Karpas-422 (cell line): ENCODE measurements around the gene NRXN3. TPM values are rescaled to one million over a fixed set of nuclear protein-coding genes. Genes with fewer than 3 reads are reported as not detected.

ENCODE experiments used
- DNase-seq: peaks from one replicate; pipeline ENCODE4 v3.0.0-alpha.2; 2015
- H2AFZ ChIP-seq: fragments of 200-600 bp; sonication (generic); 2 replicates; pipeline ENCODE4 v1.6.1; 2014; ENCODE audit warnings: antibody characterized with exemption, low read length, mixed read lengths
- H3K27ac ChIP-seq: fragments of 200-600 bp; sonication (generic); 2 replicates; pipeline ENCODE4 v1.5.1; 2014; ENCODE audit warnings: mild to moderate bottlenecking, low read length, moderate library complexity
- H3K27me3 ChIP-seq: fragments of 200-600 bp; sonication (generic); 2 replicates; pipeline ENCODE4 v1.6.1; 2014; ENCODE audit warnings: low read length, mixed read lengths
- H3K36me3 ChIP-seq: fragments of 200-600 bp; sonication (generic); 2 replicates; pipeline ENCODE4 v1.6.1; 2014; ENCODE audit warnings: low read length, mixed read lengths; ENCODE audit not compliant: insufficient read depth
- H3K4me1 ChIP-seq: fragments of 200-600 bp; sonication (generic); 2 replicates; pipeline ENCODE4 v1.6.1; 2014; ENCODE audit warnings: mild to moderate bottlenecking, low read length, mixed read lengths
- H3K4me2 ChIP-seq: fragments of 200-600 bp; sonication (generic); 2 replicates; pipeline ENCODE4 v1.6.1; 2014; ENCODE audit warnings: low read length, low read depth, mild to moderate bottlenecking; ENCODE audit not compliant: poor library complexity, severe bottlenecking
- H3K4me3 ChIP-seq: fragments of 200-600 bp; sonication (generic); 2 replicates; pipeline ENCODE4 v1.5.1; 2014; ENCODE audit warnings: mild to moderate bottlenecking, antibody characterized with exemption, low read length, mixed read lengths
- H3K79me2 ChIP-seq: fragments of 200-600 bp; sonication (generic); 2 replicates; pipeline ENCODE4 v1.6.1; 2014; ENCODE audit warnings: mild to moderate bottlenecking, low read length, mixed read lengths
- H3K9ac ChIP-seq: fragments of 200-600 bp; sonication (generic); 2 replicates; pipeline ENCODE4 v1.6.0; 2014; ENCODE audit warnings: low read length
- H3K9me2 ChIP-seq: fragments of 200-600 bp; sonication (generic), shearing (Covaris generic); replicated peaks from 2 replicates; pipeline ENCODE4 v1.6.0; 2014; ENCODE audit warnings: mild to moderate bottlenecking, low read length, moderate library complexity; ENCODE audit not compliant: insufficient read depth
- H3K9me3 ChIP-seq: fragments of 300-700, 200-600 bp; sonication (generic); 2 replicates; pipeline ENCODE4 v1.6.1; 2014; ENCODE audit warnings: low read length, mixed read lengths
- H4K20me1 ChIP-seq: fragments of 200-600 bp; sonication (generic); 2 replicates; pipeline ENCODE4 v1.6.1; 2014; ENCODE audit warnings: mild to moderate bottlenecking, antibody characterized with exemption, low read length, low read depth; ENCODE audit not compliant: insufficient read depth
- total RNA-seq: library from RNA; depleted of rRNA; stranded (reverse); fragments of >200 nt; shearing (Covaris generic); gene quantifications from 2 replicates; pipeline ENCODE4 v1.2.3, GENCODE V29; 2014; ENCODE audit warnings: low replicate concordance

NRXN3 gene
- total RNA-seq, 1 experiment from 2014 or later = not detected

DNA sequence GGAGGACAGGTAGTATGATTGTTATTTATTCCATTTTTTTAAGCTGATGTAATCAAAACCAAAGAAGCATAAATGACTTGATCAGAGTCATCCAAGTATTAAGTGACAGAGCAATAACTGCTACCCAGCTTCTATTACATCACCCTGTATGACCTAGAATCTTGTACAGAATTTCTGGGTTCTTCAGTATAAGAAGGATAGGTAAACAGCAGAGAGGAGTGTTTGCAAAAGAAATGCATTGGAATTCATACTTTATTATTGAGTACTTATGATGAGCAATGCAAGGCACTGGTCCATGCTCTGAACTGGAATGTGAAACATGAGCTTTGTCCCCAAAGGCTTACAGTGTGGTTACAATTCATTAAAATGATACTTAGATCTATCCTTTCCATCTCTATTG lies 1124.3 kb downstream of the NRXN3 start:
- no peaks in the 10 kb centered on the region for H3K79me2 ChIP-seq
- no peak overlapping the region for H3K9ac ChIP-seq
- no peaks in the 10 kb centered on the region for H3K9me2 ChIP-seq
- H2AFZ ChIP-seq = no peak overlapping the region
- H3K4me1 ChIP-seq = no peaks in the 10 kb centered on the region
- H3K9me3 ChIP-seq = no peaks in the 10 kb centered on the region
- no peaks in the 10 kb centered on the region for H3K36me3 ChIP-seq
- H3K27ac ChIP-seq = no peak overlapping the region
- no peaks in the 10 kb centered on the region for H4K20me1 ChIP-seq
- H3K27me3 ChIP-seq = no peaks in the 10 kb centered on the region
- no peak overlapping the region for H3K4me2 ChIP-seq
- DNase-seq = no peak
- no peak overlapping the region for H3K4me3 ChIP-seq

DNA sequence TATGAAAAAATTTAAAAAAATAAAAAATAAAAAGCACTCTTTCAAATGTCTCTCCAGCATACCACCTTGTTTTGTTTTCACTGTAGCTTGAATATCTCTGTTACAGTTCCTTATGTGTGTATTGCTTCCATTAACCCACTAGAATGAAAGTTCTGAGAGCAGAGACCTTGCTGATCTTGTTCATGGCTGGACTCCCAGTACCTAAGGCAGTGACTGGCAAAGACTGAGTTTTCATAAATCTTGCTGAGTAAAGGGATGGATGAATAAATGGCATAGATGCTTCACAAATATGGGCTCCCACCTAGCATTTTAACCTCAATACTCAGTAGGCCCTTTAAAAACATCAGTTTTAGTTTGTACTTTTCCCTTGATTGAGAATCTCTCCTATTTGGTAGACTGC lies 1125.2 kb downstream of the NRXN3 start:
- Histone ChIP-seq H3K36me3 (no peaks in the 10 kb centered on the region), H3K4me3 (no peak overlapping the region), H3K27ac (no peak overlapping the region), H4K20me1 (no peaks in the 10 kb centered on the region), H3K27me3 (no peaks in the 10 kb centered on the region), H3K9me3 (no peaks in the 10 kb centered on the region), H3K4me2 (no peak overlapping the region), H3K9ac (no peak overlapping the region), H3K4me1 (no peaks in the 10 kb centered on the region), H2AFZ (no peak overlapping the region), H3K9me2 (no peaks in the 10 kb centered on the region), H3K79me2 (no peaks in the 10 kb centered on the region)
- no peak for DNase-seq

DNA sequence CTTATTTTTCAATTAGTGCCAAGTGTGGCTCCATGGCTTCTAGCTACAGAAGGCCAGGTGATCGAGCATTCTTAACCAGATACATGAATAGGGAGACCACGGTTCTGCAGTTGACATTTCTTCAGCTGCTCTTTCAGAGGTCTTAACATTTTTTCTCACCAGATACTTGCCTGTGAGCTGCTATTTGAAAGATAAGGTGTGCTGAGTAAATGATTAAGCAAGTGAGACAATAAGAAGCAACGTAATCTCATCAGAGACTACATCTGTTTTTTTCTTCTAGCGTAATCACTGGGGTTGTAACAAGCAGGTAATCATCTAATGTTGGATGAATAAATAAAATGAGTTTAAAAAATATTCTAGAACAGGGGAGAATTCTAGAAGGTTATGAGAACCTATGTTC lies 1128.2 kb downstream of the NRXN3 start:
- no peak overlapping the region for H3K4me2 ChIP-seq
- no peaks in the 10 kb centered on the region for H3K36me3 ChIP-seq
- no peak overlapping the region for H3K9ac ChIP-seq
- no peaks in the 10 kb centered on the region for H3K9me3 ChIP-seq
- H4K20me1 ChIP-seq = no peaks in the 10 kb centered on the region
- H3K27ac ChIP-seq = no peak overlapping the region
- no peak overlapping the region for H2AFZ ChIP-seq
- no peaks in the 10 kb centered on the region for H3K79me2 ChIP-seq
- H3K27me3 ChIP-seq = no peaks in the 10 kb centered on the region
- no peak overlapping the region for H3K4me3 ChIP-seq
- H3K9me2 ChIP-seq = no peaks in the 10 kb centered on the region
- DNase-seq = no peak
- no peaks in the 10 kb centered on the region for H3K4me1 ChIP-seq

DNA sequence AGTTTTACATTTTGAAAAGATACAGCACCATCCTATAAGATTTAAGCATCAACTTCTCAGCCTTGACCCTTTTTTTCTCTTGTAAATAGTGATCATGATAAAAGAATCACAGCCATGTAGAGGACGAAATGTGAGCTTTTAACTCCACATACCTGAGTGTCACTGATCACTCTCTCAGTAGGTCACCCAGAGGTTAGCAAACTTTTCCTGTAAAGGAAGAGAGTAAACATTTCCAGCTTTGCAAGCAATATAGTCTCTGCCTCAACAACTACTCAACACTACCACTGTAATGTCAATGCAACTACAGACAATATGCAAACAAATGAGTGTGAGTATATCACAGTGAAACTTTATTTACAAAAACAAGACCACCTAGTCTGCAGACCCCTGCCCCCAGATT lies 1129.0 kb downstream of the NRXN3 start:
- H3K4me3 ChIP-seq = no peak overlapping the region
- H3K27me3 ChIP-seq = no peaks in the 10 kb centered on the region
- H3K4me1 ChIP-seq = no peaks in the 10 kb centered on the region
- no peak overlapping the region for H3K9ac ChIP-seq
- no peaks in the 10 kb centered on the region for H3K9me2 ChIP-seq
- no peaks in the 10 kb centered on the region for H3K79me2 ChIP-seq
- H4K20me1 ChIP-seq = no peaks in the 10 kb centered on the region
- no peak for DNase-seq
- no peak overlapping the region for H3K27ac ChIP-seq
- H3K36me3 ChIP-seq = no peaks in the 10 kb centered on the region
- no peak overlapping the region for H2AFZ ChIP-seq
- H3K4me2 ChIP-seq = no peak overlapping the region
- H3K9me3 ChIP-seq = no peaks in the 10 kb centered on the region

DNA sequence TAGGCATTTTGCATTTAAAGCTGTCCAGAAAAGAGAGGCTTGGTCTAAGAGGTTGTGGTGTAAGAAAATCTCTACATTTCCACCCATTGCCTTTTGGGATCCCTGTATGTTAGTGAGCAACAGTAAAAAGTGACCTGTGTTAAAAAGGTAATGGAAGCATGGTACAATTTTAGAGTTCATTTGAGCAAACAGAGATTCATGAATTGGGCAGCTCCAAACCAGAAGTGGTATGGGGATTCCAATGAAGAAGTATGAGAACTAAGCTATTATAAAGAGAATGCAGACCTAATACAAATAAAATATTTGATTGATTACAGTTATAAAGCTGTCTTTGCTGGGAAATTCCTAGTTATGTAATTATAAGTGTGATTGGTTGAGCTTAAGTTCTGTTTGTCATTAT lies 1134.1 kb downstream of the NRXN3 start:
- H3K79me2 ChIP-seq = no peaks in the 10 kb centered on the region
- H3K4me3 ChIP-seq = no peak overlapping the region
- no peak overlapping the region for H3K27ac ChIP-seq
- no peak for DNase-seq
- H3K4me2 ChIP-seq = no peak overlapping the region
- H3K27me3 ChIP-seq = no peaks in the 10 kb centered on the region
- no peak overlapping the region for H3K9ac ChIP-seq
- no peaks in the 10 kb centered on the region for H3K9me3 ChIP-seq
- no peaks in the 10 kb centered on the region for H3K9me2 ChIP-seq
- H2AFZ ChIP-seq = no peak overlapping the region
- no peaks in the 10 kb centered on the region for H4K20me1 ChIP-seq
- H3K4me1 ChIP-seq = no peaks in the 10 kb centered on the region
- H3K36me3 ChIP-seq = no peaks in the 10 kb centered on the region

DNA sequence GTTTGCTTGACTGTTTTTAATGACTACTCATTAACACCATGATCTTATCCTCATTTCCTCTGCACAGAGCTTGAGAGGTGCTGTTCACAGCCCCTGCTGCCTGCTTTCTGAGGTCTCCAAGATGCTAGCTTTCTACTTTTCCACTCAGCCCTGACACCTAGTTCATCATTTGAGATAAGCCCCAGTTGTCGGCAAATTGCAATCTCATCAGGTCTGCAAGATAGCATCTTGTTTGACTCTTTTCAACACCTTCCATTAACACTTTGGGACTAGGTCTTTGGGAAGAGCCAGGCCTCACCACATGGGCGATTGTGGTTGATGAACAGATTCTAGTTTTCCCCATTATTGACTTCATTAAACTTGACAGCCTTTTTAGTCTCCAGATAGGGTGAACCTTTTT lies 1136.4 kb downstream of the NRXN3 start:
- no peaks in the 10 kb centered on the region for H3K27me3 ChIP-seq
- H3K9ac ChIP-seq = no peak overlapping the region
- H3K9me3 ChIP-seq = no peaks in the 10 kb centered on the region
- no peak for DNase-seq
- H3K36me3 ChIP-seq = no peaks in the 10 kb centered on the region
- H3K4me1 ChIP-seq = no peaks in the 10 kb centered on the region
- H4K20me1 ChIP-seq = no peaks in the 10 kb centered on the region
- H3K4me2 ChIP-seq = no peak overlapping the region
- H3K27ac ChIP-seq = no peak overlapping the region
- H3K4me3 ChIP-seq = no peak overlapping the region
- H3K9me2 ChIP-seq = no peaks in the 10 kb centered on the region
- no peak overlapping the region for H2AFZ ChIP-seq
- H3K79me2 ChIP-seq = no peaks in the 10 kb centered on the region

DNA sequence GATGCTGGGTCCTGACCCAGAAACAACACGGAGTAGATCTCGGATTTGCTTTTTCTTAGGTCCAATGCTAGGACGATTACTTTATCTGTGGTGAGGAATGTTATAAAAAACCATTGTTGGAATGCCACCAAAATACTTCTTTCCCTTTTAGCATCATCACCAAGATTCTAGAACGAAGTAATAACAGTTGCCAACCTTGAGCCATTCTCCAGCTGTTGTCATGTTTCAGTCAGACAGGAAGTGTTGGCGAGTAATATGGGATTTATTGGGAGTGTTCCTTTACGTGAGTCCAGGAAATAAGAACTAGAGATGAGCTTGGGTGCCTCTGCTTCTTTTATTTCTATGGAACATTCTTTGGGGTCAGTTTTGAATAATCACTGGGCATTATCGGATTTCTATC lies 1148.2 kb downstream of the NRXN3 start:
- Histone ChIP-seq H3K4me2 (no peak overlapping the region), H3K4me1 (no peaks in the 10 kb centered on the region), H3K9me3 (no peaks in the 10 kb centered on the region), H3K9ac (no peak overlapping the region), H3K27ac (no peak overlapping the region), H3K79me2 (no peaks in the 10 kb centered on the region), H3K36me3 (no peaks in the 10 kb centered on the region), H2AFZ (no peak overlapping the region), H3K4me3 (no peak overlapping the region), H3K27me3 (no peaks in the 10 kb centered on the region), H3K9me2 (no peaks in the 10 kb centered on the region), H4K20me1 (no peaks in the 10 kb centered on the region)
- DNase-seq = no peak

- no peaks in the 10 kb centered on the region for H3K9me3 ChIP-seq
- no peaks in the 10 kb centered on the region for H3K36me3 ChIP-seq
Observed at GRCh38 chr14:79320561-79320960, 1150.4 kb downstream of the NRXN3 start.

DNA sequence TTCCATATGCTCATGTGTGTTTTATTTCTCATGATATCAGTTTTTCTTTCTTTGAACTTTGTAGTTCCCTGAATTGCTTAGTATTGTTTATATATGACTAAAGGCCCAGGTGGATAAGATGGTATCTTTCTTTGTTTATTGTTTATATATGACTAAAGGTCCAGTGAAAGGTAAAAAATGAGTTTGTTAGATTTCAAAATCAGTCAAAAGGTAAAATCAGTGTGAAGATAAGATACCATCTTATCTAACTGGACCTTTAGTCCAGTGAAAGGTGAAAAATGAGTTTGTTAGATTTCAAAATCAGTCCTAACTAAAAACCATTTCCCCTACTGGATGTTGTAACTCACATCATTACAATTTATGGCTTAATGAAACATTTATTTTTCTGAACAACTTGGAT lies 1150.9 kb downstream of the NRXN3 start:
- DNase-seq = no peak
- Histone ChIP-seq H3K27me3 (no peaks in the 10 kb centered on the region), H2AFZ (no peak overlapping the region), H3K4me1 (no peaks in the 10 kb centered on the region), H3K9me2 (no peaks in the 10 kb centered on the region), H3K79me2 (no peaks in the 10 kb centered on the region), H4K20me1 (no peaks in the 10 kb centered on the region), H3K9ac (no peak overlapping the region), H3K36me3 (no peaks in the 10 kb centered on the region), H3K9me3 (no peaks in the 10 kb centered on the region), H3K27ac (no peak overlapping the region), H3K4me2 (no peak overlapping the region), H3K4me3 (no peak overlapping the region)

More at GRCh38 chr14:79320561-79320960, 1150.4 kb downstream of the NRXN3 start:
- no peak for DNase-seq
- H3K27ac ChIP-seq = no peak overlapping the region
- no peak overlapping the region for H3K9ac ChIP-seq
- no peaks in the 10 kb centered on the region for H4K20me1 ChIP-seq
- no peak overlapping the region for H3K4me3 ChIP-seq
- no peaks in the 10 kb centered on the region for H3K79me2 ChIP-seq
- no peaks in the 10 kb centered on the region for H3K27me3 ChIP-seq
- H2AFZ ChIP-seq = no peak overlapping the region
- H3K4me2 ChIP-seq = no peak overlapping the region
- H3K4me1 ChIP-seq = no peaks in the 10 kb centered on the region
- no peaks in the 10 kb centered on the region for H3K9me2 ChIP-seq
